GM21576 (cell line): ENCODE results near the gene TCN1.
"Not testable (repeated sequence)": the region's sequence is repeated elsewhere in the genome, so short reads cannot be mapped to it uniquely, and the experiment has no call there.

Experiments used
- ATAC-seq: cut with Tn5 transposase; IDR thresholded peaks from one replicate; pipeline ENCODE4 v1.9.1; 2021; ENCODE audit warnings: mild to moderate bottlenecking, moderate library complexity; ENCODE audit not compliant: unreplicated experiment

Gene TCN1, protein sequence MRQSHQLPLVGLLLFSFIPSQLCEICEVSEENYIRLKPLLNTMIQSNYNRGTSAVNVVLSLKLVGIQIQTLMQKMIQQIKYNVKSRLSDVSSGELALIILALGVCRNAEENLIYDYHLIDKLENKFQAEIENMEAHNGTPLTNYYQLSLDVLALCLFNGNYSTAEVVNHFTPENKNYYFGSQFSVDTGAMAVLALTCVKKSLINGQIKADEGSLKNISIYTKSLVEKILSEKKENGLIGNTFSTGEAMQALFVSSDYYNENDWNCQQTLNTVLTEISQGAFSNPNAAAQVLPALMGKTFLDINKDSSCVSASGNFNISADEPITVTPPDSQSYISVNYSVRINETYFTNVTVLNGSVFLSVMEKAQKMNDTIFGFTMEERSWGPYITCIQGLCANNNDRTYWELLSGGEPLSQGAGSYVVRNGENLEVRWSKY

DNA sequence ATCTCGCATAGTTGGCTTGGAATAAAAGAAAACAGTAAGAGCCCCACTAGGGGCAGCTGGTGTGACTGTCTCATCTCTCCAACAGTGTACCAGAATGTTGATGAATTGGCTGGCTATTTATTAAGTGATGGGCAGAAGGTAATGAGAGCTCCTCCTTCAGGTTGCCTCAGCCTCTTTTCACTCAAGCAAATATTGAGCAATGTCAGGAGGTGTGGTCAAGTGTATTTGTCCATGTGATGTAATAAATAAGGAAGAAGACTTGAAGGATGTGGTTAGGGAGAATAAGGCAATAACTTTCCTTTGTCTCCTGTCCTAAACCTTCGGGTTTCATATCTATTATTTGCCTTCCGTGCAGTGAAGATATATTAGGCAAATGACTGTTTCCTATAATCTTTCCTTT, at the start of gene TCN1:
Gene TCN1, minus strand, starts transcription at position 91 of the 400 bp plus-strand sequence. Its CDS starts 17 bp downstream, at position 74.
- ATAC-seq = no peak

DNA sequence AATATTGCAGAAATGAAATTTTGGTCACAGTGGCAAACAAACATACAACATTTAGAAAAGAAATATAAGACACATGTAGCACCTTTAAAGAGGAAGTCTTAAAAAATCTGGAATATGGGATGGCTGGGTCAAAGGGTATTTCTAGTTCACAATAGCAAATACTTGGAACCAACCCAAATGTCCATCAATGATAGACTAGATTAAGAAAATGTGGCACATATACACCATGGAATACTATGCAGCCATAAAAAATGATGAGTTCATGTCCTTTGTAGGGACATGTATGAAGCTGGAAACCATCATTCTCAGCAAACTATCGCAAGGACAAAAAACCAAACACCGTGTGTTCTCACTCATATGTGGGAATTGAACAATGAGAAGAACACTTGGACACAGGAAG, 37.3 kb upstream of the TCN1 start:
- ATAC-seq = not testable (repeated sequence)

DNA sequence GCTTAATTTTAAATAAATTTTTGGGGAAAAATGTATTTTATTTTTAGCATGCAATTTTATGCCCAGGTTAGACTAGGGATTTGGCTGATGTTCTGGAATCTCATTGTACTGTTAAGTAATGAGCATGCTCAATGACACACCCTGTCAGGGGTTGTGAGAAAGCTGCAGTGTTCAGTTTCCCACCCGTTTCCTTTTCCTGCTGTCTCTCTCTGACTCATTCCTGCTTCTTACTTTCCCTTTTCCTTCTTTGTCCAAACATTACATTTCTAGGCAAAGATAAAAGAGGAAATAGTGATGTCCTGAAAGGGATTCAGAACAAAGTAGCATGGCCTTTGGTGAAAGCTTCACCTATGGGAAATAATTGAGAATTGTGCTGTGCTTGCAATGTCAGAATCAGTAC, 35.0 kb upstream of the TCN1 start:
- ATAC-seq = no peak

DNA sequence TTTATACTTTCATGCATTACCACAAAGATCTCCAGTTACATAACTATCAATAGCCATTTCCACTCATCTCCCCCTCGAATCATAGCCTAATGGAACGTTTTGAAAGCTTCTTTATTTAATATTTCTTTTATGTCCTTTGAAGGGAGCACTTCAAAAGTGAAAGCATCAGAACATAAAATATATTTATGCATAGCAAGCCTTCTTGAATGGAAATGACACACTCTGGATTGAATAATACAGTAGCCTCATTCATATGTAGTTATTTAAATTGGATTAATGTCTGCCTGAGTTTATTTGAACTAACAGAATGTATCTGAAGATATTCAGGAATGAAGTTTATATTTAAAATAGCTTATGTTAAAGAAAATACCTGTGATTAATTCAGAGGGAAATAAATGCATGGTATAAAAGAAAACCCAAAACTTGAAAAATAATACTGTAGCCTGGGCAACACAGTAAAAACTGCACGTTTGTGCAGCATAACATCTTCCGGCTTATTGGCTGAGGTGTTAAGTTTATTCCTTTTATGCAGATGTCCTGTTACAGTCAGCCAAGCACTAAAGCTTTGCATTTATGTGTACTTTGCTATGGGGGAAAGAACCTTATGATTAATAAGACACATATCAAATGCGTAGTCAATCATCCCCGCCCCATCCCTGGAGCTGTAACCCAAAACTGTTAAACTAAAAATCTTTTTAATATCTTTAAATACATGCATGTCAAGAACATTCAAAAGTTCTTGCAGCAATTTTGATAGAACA, 34.3 kb upstream of the TCN1 start:
- no peak for ATAC-seq

DNA sequence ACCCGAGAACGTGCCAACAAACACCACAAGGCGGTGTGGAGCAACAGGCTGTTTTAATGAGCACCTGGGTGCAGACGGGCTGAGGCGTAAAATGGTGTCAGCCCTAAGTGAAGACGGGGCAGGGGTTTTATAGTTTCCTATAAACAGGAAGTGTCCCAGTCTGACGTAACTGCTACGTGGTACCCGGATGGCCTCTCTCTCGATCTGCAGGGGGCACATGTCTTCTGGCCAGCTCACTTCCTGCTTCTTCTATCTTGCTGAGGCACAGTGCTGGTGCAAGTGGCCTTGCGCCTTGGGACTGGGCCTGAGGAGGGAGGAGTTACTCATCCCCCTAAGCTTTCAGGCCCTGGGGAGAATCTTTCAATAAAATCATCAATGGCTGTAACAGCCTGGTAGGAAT, 33.2 kb upstream of the TCN1 start:
- no peak for ATAC-seq

DNA sequence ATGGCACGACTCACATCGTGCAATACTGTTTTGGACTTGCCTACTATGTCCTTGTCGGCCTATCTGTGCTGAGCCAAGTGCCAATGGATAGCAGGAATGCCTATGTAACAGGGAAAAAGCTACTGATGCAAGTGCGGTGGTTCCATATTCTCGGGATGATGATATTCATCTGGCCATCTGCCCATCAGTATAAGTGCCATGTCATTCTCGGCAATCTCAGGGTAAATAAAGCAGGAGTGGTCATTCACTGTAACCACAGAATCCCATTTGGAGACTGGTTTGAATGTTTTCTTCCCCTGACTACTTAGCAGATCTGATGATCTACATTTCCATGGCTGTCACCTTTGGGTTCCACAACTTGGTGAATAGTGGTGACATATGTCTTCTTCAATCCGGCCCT, 32.4 kb upstream of the TCN1 start:
- ATAC-seq = no peak

DNA sequence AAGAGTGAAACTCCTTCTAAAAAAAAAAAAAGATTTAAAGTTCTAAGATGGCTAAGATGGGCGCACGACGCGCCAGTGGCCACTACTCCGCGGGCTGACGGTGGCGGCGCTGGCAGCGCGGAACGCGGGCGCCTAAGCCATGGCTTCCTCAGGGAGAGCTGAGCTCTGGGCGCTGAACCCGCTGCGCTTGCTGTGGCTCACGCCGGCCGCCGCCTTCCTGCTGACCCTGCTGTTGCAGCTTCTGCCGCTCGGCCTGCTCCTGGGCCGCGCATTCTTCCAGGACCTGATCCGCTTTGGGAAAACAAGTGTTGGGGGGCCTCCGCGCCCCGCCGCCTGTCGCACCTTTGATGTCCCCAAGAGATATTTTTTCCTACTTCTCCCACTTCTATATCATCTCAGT, 31.8 kb upstream of the TCN1 start:
- no peak for ATAC-seq

DNA sequence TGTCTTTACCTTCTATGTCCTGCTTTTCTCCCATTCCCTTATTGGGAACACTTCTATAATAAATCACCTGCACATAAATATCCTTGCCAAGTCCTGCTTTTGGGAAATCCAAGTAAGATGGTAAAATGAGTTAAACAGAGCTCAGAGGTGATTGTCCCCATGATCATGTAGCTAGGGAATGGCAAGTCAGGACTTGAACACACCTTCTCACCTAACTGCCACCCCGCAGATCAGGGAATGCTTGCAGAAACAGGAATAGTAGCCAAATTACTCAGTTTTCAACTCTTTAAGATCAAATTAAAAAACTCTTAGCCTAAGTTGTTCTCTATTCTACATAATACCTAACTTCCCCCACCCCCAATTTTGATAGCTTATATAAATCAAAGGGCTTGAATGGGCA, 28.3 kb upstream of the TCN1 start:
- ATAC-seq = no peak

DNA sequence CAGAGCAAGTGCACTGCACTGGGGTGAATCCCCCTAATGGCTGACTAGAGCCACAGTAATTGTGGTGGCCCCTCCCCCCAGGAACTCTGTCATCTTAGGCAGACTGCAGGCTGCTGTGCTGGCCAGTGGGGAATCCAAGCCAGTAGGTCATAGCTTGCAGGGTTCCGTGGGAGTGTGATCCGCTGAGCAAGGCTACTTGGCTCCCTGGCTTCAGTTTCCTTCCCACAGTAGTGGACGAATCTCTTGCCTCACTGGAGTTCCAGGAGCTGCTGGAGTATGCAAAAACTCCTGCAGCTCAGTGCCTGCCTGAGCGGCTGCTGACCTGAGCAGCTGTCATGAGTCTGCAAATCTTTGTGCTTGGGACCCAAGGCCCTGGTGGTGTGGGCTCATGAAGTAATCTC, 25.5 kb upstream of the TCN1 start:
- no peak for ATAC-seq

DNA sequence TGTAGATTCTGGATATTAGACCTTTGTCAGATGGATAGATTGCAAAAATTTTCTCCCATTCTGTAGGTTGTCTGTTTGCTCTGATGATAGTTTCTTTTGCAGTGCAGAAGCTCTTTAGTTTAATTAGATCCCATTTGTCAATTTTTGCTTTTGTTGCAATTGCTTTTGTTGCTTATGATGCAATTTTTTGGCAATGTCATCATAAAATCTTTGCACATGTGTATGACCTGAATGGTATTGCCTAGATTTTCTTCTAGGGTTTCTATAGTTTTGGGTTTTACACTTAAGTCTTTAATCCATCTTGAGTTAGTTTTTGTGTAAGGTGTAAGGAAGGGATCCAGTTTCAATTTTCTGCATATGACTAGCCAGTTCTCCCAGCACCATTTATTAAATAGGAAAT, 20.9 kb upstream of the TCN1 start:
- not testable (repeated sequence) for ATAC-seq

DNA sequence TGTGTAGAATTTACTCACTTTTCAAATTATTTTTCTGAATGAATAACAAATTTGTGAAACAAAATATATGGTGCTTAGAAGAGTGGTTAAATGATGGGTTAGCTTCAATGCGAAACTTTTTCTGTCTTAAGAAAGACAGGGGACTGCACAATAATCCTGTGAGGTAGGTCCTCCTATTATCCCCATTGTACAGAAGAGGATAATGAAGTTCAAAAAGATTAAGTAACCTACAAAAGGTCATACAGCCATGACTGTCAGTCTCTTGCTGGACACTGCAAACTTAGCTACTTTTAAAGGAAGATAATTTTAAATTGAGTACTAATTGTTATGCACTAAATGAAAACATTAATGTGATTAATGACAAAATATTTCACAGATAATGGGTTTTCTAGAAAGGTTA, 17.3 kb upstream of the TCN1 start:
- no peak for ATAC-seq

DNA sequence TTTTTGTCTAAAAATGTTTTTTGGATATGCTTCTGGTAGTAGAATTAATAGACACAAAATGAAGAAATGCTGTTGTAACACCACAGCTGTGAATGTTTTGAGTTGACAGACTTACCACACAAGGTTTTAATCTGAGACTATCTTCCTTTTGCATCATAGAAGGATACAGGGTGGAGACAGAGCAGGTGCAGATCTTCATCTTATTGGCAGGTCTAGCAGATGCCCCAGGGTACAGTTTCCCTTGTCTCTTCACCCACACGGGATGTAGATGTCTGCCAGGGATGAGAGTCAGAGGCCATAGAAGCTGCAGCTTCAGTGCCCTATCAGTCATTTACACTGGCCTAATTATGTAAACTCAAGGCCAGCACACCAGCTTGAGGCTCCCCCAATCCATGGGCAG, 13.3 kb upstream of the TCN1 start:
- no peak for ATAC-seq

DNA sequence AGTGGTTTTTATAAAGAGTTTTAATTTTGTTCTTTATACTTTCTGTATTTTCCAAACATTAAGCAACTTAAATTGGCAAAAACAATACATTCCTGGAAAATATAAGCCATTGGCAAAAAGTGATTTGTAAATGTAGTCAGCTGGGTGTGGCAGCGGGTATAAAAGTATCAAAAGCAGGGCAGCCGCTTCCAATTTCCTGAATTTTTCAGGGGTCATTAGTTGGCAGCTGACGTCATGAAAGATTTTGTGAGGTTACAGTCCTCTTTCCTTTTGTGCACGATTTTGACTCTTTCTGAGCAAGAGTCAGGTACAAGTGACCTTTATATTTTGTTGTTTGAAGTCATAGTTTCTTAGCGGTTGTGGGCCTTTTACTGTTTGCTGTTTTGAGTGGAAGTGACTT, 12.3 kb upstream of the TCN1 start, which contains the start of gene OOSP3:
Gene OOSP3, plus strand, starts transcription at position 208 of the 400 bp plus-strand sequence. Its CDS starts 27 bp downstream, at position 235.
- no peak for ATAC-seq

DNA sequence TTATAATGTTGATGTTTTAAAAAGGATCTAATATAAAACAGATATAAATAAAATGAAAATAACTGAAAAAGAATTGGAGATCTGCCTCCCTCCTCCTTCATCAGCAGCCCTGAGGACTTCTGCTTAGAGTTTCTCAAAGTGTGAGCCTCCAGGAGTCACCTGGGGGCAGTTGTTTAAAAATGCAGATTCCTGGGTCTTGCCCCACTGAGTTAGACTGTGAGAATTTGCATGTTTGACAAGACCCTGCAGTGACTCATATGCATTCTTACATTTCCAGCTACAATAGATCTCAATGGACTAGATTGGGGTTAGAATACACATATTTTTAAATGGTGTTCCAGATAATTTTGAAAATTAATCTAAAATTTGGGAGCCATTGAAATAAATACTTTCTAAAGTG, 11.5 kb upstream of the TCN1 start:
- ATAC-seq = no peak

DNA sequence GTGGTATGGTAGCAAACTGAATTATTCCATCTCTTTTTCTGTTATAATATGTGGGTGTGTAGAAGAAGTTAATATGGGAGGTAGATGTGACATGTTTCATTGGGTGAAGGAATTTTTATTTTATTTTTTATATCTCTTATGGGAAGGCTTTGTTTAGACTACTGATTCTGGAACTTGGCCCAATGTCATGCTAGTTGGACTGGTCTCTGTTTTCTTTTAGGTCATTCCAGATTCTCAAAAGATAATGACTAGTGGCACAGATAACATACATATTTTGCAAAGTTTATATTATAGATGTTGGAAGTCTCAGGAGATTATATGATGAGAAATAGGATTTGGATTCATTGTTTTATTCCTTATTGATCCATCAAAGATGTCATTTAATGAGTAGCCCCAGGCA, 11.0 kb upstream of the TCN1 start:
- no peak for ATAC-seq

DNA sequence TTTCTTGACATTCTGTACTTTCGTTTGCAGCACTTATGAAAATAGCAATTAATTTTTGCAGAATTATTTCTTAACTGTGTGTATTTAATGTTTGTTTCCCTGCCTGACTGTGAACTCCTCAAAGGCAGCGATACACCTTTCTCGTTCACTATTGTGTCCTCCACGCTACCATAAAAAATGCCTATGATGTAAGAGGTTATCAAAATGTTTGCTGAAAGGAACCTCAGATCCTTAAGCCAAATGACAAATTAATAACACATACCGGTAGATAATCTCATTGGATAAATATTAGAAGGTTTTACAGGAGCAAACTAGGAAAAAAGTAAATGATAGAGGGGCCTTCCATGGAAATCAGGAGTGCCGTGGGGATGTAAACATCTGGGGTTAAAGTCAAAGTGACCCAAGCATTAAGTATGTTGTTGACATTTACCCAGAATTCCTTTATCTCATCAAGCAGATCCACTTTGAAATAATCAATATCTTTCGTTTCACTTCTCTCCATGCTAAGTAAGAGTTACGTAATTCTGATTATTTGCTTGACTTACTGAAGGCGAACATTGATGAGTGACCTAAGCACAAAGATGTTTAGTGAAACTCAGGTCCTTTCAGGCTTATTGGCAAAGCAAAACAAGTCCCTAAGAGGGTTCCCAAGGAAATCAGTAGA, 9.7 kb upstream of the TCN1 start:
- ATAC-seq = no peak

DNA sequence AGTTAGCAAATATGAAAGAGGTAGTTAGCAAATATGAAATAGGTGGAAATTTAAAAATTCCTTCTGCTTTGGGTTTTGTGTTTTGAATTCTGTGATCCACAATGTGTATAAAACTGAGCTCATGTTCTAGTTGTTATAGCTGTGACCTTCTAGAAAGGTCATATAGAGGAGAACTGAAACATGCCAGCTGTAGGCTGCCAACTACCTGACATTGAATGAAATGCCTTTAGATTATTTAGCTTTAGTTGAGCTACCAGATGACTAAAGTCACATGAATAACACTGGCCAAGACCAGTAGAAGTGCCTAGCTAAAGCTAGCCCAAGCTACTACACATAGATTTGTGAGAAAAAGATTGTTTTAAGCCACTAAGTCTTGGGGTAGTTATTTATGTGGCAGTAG, 5.8 kb upstream of the TCN1 start:
- ATAC-seq = no peak

DNA sequence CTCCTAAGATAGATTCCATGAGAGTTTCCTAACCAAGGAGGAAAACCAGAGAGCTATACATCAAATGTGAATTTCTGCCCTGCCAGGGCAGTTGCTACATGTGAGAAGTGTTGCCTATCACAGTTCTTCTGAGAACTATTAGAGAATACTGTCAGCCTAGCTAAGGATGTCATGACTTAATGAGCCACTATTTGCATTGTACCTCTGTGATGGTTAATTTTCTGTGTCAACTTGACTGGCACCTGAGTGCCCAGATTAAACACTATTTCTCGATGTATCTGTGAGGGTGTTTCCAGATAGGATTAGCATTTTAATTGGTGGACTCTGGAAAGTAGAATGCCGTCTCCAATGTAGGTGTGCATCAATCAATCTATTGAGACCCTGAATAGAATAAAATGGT, 1.7 kb upstream of the TCN1 start:
- no peak for ATAC-seq

DNA sequence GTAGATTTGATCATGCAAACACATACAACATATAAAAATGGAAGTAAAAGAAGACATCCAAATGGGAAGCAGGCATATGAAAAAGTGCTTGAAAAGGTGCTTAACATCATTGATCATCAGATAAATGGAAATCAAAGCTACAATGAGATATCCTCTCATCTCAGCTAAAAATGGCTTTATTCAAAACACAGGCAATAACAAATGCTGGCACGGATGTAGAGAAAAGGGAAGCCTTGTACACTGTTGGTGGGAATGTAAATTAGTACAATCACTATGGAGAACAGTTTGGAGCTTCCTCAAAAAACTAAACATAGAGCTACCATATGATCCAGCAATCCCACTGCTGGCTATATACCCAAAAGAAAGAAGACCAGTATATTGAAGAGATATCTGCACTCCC, 549 bp upstream of the TCN1 start:
- no peak for ATAC-seq

DNA sequence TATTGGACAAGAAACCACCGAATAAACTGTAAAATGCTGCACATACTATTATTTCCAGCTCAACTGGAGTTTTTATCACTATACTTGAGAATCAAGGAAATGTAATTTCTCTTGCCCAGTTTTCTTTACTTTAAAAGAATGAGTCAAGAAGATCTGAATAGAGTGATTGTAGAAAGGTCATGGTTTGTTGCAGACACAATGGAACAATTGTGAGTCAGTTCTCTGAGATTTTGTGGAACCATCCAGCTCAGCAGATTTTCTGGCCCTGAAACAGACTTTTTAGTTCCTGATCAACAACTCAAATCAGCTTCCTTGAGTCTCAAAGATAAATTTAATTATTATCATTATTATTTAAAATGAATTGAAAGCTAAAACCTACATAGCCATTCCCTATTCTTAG, 1.3 kb downstream of the TCN1 start:
- ATAC-seq = no peak

DNA sequence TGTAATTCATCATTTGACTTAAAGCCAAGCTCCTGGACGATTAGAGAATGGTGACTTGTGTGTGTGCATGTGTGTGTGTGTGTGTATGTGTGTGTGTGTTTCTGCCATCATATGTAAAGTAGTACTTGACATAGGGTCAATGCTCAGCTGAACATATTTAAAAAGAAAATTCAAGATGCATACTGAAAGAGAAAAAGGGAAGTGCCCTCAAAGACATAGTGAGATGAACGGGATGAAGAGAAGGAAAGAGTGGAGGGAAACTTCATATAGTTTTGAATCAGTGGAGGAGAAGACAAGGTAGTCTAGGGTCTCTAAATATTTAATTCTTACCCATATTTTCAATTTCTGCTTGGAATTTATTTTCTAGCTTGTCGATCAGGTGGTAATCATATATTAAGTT, 4.0 kb downstream of the TCN1 start:
- ATAC-seq = no peak

DNA sequence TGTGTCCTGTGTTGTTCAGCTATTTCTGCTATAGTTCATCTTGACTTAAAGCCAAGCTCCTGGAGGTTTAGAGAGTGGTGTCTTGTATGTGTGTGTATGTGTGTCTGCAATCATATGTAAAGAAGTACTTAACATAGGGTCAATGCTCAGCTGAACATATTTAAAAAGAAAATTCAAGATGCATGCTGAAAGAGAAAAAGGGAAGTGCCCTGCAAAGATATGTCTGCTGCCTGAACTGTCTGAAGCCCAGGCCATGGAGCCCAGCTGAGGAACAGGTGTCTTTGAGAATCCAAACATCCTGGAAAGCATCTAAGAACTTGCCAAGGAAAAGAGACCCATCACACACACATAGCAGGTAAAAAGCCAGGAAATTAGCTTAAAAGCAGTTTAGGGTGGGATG, 6.6 kb downstream of the TCN1 start:
- ATAC-seq = no peak
